ENCODE data around the gene KCNQ4.

GRCh38 chr1:40740039-40740996 is 43.3 kb upstream of the KCNQ4 start:
- TF ChIP-seq NRF1 (IDR thresholded peaks at IDR 0.05; ENCODE audit: low read depth, low read length) = no peak
- TF ChIP-seq RNF2 (IDR thresholded peaks at IDR 0.05; ENCODE audit: borderline replicate concordance, low read depth, low read length, missing control alignments, poor library complexity, severe bottlenecking) = no peak
- TF ChIP-seq USF2 (IDR thresholded peaks at IDR 0.05; ENCODE audit: low read length) = no peak
- TF ChIP-seq MAFK (IDR thresholded peaks at IDR 0.05; ENCODE audit: low read depth, low read length) = no peak
- TF ChIP-seq GABPA (IDR thresholded peaks at IDR 0.05; ENCODE audit: borderline replicate concordance, insufficient read depth, low read length) = no peak
